GM21526 (cell line): ENCODE results near the gene GNG2.

Experiments
- ATAC-seq: cut with Tn5 transposase; IDR thresholded peaks from one replicate; pipeline ENCODE4 v1.9.1; 2021; ENCODE audit warnings: moderate library complexity; ENCODE audit not compliant: unreplicated experiment, low FRiP score

Gene GNG2

GRCh38 chr14:51884086-51884927, 23.9 kb downstream of the GNG2 start:
- ATAC-seq: no peak

- no peak for ATAC-seq
Measured at GRCh38 chr14:51889851-51890250, 29.4 kb downstream of the GNG2 start.

DNA sequence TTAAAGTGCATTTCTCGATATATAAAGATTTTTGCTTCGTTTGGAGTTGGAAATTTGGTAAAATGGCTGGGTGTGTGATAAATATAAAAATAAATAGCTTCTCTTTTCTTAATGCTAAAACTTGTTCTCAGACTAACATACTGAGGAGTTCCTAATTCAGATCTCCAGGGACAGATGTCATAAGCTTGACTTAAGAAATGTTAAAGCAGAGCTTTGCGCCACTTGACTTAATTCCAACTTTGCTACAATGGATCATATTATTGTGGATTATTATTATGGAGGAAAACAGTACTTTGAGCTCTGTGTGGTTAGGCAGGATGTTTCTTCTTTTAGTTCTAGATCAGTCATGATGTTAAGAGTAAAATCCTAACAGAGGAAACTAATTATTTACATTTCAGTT, 33.8 kb downstream of the GNG2 start:
- no peak for ATAC-seq

DNA sequence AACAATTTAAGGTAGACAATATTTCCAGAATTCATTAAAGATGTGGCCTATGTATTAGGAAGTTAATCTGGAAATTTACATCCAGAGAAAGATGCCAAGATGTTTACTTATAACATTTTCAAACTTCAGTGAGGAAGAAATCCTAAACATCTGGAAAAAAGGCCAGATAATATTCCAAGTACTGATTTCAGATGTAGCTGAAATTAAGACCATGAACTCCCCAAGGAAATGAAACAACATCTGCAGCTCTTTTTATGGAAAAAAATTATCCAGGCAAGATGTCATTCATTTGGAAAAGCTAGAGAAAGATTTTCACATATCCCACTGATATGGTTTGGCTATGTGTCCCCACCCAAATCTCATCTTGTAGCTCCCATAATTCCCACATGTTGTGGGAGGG, 35.0 kb downstream of the GNG2 start:
- ATAC-seq: no peak

GRCh38 chr14:51897791-51898355, 37.5 kb downstream of the GNG2 start:
- no peak for ATAC-seq

GRCh38 chr14:51901475-51902024, 41.1 kb downstream of the GNG2 start:
- no peak for ATAC-seq

- peak; percentile 82 for ATAC-seq
Measured at GRCh38 chr14:51905656-51906121, 45.3 kb downstream of the GNG2 start.

GRCh38 chr14:51908086-51908485, 47.7 kb downstream of the GNG2 start:
- ATAC-seq: no peak

DNA sequence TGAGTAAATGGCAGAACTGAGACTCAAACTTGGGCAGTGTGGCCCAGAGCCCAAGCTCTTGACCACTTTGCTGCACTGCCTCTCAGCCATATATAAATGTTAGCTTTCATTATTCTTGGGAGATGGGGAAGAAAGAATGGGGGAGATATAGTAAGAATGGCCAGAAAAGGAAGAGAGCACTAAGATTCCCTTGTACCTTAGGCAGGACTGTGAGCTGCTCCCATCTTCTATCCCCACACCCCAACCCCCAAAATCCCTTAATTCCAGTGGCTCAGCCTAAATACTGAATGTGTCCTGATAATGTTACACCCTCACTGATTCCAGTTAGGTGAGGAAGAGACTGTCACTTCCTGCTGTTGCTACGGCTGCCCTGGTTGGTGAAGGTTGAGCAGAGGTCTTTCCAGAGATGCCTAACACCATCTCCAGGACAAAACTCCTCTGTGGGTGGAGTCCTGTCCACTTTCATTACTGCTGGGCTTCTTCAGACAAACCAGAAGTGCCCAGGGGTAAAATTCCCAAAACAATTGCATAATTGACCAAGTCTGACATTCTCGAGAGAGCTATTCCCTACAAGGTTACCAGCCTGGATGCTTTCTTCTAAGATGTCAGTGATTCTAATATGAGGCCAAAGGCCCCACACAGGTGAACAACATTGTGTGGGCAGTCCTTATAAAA, 51.8 kb downstream of the GNG2 start:
- no peak for ATAC-seq

DNA sequence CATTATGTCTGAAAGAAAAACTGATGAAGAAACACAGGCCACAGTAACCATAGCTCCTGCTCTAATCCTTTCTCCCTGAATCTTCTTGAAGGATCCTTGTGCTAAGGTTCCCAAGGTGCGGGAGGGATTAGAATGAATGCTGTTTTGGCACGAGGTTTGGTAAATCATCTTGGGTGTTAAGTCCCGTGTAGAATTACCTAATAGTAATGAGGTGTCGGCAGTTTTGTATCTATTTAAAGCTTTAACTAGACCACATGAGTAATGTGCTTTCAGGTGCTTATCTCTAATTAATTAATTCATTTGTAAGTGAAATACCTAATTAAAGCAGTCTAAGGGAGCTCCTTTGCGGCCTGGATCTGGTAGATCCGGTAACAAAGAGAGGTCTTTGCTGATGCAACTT, 53.9 kb downstream of the GNG2 start:
- ATAC-seq: no peak

DNA sequence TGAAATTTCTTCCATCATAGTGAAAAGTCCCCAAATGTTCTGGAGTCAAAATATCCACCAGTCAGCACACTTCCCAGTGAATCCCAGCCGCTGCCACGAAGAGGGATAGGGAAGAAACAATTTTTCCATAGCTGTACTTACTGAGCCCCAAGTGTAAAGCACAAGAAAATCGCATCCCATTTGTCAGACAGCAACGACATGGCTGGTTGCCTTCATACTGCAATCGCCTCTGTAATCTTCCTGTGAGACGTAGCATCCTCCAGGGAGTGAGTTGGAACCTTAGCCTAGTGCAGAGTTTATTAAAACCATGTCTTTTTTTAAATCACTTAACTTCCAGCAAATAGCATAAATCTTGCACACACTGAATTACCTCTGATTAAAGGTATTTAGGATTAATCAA, 56.8 kb downstream of the GNG2 start:
- no peak for ATAC-seq

DNA sequence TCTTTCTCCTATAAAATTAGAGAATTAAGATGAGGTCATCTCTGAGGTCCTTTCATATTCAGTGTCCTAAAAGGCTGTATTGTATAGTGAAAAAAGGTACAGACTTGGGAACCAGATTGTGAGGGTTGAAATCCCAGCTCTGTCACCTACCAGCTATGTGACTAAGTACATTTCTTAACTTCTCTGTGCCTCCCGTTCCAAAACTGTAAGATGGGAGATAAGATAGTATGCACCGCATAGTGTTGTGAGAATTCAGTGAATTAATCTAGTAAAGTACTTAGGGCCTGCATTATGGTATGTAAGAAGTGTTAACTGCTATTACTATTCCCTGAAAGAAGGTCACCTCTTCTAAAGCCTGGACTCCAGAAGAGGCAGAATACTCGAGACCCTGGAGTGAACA, 60.6 kb downstream of the GNG2 start:
- ATAC-seq: no peak

GRCh38 chr14:51922624-51923023, 62.2 kb downstream of the GNG2 start:
- ATAC-seq: no peak

GRCh38 chr14:51924600-51924999, 64.2 kb downstream of the GNG2 start:
- ATAC-seq: no peak

DNA sequence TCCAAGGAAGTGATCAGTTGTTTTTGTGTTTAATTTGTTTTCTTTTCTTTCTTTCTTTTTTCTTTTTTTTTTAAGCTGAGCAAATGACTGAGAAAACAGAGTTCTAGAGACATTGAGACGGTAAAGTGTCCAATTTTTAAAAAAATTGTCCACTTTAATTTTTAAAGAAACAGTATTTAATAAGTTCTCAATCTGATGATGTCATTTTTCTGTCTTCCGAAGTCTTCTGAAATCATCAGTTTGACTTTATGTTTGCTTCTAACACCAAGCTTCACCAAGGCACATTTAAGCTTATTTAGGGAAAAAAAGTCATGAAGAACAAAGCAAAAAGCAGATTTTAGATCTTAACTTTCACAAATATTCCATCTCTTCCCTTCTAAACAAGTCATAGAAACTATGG, 65.6 kb downstream of the GNG2 start:
- no peak for ATAC-seq

DNA sequence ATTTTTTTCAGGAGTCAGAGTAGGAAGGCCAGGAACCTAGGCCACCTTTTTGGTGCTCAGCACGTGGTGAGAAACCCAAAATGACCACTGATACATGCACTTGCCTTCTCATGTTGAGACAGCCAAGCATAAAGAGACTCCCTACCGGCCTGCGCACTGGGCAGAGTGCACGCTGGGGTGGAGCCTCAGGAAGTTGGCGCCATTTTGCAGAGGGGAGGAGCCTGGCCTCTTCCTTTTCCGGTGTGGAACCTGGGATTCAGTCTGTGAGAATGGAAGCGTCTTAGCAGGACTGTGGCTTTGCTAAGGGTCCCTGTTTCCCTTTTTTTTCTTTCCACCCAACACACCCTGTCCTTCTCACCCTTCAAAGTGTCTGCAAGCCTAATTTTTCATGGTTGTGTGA, 66.0 kb downstream of the GNG2 start:
- ATAC-seq: no peak

DNA sequence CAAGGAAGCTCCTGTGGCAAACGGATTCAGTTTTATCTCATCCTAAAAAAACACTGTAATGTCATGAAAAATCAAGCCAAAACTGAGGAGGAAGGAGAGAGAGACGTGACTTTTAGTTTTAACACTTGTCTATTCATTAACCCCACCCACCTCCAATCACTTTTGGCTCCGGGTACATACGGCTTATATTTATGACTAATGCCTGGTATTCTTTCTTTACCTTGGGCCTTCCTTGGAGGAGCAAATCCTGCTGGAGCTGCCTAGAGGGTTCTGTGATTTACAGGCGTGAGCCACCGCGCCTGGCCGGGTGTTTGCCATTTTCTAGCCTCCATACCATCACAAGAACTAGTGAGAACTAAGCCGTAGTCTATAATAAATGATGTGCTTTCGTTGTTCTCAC, 68.2 kb downstream of the GNG2 start:
- no peak for ATAC-seq

- ATAC-seq: no peak
Measured at GRCh38 chr14:51929166-51929565, 68.8 kb downstream of the GNG2 start.

DNA sequence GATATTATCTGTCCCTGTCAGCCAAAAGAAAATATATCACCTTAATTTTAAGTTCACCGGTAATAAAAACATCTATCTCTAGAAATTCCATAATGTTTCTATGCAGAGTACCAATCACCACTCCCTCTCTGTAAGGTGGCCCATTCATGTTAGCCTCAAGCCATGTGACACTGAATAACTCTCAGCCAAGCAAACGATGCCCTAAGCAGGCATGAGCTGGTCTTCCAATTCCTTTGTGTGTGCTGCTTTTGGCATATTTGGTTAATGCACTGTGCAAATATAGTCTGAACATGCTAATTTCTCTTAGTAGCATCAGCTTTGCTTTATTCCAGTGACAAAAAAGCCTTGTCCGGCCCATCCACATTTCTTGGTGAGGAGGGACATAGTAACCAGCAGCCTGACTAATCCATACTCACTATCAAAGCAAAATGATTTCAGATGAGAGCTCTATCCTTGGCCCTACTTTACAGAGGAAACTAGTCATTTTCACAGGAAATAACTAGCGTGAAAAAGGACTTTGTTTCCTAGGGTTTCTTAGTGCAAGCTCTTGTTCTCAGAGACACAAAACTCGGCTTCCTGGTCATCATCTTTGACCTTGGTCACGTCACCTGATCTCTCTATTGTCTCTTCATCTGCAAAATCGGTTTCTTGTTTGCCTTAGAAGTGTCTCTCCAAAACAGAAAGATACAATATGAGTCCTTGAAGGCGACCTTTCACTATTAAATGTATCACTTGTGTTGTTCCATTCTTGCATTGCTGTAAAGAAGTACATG, 69.7 kb downstream of the GNG2 start:
- ATAC-seq: no peak

GRCh38 chr14:51931308-51931707, 70.9 kb downstream of the GNG2 start:
- no peak for ATAC-seq

DNA sequence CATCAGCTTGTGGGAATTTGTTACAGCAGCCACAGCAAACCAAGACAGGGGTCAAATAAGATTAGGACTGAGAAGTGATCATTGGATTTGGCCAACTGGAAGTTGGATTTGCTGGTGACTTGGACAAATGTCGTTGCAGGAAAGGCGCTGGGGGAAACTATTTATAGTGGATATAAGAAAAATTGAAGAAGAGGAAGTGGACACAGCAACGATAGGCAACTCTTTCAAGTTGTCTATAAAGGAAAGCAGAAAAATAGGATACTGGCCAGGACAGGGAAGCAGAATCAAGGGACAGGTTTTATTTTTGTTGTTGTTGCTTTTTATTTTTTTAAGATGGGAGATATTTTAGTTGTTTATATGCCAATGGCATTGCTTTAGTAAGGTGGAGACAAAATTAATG, 72.8 kb downstream of the GNG2 start:
- ATAC-seq: no peak
